Hematopoietic multipotent progenitor cell treated with erythropoietin and hydrocortisone succinate and interleukin-3 and kit ligand, for 15 days (in vitro differentiated cells): ENCODE data around the gene C1orf74.
"Not testable (repeated sequence)": the region's sequence is repeated elsewhere in the genome, so short reads cannot be mapped to it uniquely, and the experiment has no call there.

ENCODE experiments used
- DNase-seq: peaks from one replicate; pipeline ENCODE4 v3.0.0-alpha.2; 2015; ENCODE audit warnings: low spot score

Gene C1orf74

DNA sequence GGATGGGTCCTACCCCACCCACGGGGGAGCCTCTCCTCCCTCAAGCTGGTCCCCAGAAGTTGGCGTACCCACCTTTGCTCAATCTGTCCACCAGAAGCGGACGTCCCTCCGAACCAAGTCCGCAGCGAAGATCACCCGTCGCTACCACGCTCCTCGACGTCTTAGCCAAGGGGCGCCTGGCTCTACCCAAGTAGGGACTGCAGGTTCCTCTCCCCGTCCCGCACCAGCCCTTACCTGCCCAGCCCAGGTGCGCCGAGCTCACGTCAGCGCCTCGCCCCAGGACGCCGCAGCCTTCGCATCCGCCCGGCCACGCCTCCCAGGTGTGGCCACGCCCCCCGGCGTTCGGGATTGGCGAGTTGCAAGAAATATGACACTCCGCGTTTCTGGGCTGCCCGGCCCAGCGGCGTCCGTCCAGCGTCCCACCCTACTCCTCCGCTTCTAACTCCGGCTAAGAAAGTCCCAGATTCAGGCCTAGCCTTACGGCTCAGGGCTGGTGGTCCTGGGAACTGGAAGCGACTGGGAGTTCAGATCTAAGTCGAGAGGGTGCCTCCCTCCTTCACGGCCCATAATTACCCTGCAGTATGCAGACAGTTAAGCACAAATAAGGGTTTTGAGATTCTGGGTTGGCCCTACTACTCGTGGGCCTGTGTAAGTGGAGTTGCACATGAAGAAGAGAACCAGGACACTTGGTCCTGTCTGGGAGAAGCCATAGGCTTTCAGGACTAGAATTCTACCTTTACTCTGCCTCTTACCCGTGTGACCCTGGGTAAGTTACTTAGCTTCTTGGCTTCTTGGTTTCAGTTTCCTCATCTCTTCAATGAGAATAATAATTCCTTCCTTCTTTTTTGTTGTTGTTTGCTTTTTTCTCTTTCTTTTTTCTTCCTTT, 21.8 kb upstream of the C1orf74 start, which contains the start of gene IRF6:
Gene IRF6 (minus strand): TSS at position 268 of the 886 bp plus-strand sequence. CDS start 4,729 bp downstream, outside the sequence.
- DNase-seq, result peak; percentile 89

DNA sequence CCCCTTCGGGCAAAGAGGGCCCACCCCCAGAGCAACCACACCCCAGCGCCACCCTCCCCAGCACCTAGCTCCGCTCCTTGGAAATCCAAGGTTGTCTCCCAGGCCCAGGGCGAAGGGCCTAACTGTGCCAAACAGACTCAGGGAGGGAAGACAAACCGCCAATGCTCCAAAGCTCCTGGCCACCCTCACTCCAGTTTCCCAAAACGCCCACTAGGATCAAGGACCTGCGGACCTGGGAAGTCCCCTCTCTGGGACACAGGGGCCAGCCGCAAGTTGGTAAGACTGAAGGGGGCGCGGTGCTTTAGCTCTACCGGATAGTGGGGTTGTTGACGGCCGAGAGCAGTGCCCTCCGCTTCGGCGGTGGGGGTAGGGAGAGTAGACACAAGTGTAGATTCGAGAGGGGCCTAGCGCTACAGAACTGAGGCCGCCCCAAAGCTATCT, 21.0 kb upstream of the C1orf74 start:
- DNase-seq, result no peak

DNA sequence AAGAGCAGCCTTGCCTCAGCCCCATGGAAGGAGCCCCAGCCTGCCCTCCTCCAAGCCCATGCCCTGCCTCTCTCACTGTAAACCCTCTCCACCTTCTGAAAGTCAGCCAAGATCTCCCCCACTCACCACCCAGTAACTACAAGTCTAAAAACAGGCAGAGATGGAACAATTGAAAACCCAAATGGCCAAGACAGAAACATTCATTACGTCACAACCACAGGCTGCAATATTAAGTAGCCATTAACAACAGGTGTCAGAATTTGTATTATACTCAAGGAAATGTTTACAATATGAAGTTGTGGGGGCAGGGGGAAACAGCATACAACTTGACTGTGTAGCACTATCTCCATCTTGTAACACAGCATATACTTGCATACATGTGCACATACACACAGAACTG, 19.2 kb upstream of the C1orf74 start:
- DNase-seq, result no peak

DNA sequence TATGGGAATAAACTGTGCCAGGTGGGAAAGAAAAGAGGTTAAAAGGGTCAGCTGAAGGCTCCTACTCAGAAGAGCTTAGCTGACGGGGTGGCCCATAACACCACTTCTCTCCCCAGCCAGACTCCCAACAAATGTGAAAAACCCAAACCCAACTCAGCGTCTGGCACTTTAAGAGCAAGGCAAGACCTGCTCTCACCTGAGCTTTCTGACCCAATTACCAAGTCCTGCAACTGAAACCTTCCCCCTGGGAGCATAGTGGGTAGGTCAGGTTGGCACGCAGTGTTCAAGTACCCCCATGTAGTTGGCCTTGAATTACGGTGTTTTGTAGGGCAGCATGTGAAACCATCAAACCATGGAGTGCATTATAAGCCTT, 18.4 kb upstream of the C1orf74 start:
- DNase-seq, result no peak

DNA sequence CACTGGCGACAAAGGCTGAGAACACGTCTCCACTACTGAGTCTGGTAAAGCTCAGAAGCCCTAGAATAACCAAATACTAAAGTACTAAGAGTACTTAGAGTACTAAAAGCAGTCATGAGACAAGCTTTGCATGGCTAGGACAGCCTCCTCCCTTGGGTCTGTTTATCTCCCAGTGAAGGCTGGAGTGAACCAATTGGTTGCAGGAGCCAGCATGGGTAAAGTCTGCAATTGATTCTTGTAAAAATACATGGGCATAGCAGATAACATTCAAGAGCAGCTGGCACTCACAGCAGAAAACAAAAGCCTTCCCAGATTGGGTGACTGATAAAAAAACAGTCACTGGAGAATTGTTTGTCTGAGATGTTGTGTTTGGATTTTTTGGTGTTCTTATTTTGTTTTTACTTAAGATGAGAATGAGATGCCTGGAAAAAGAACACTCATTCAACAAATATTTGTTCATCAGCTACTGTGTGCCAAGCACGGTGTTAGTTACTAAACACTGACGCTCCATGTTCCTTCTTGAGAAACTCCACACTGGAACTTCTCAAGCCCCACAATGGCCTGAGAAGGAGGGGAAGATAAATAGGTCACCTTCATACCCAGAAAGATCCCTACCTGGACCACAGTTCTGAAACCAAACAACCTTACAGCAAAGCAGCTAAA, 17.9 kb upstream of the C1orf74 start:
- peak; percentile 62 for DNase-seq

DNA sequence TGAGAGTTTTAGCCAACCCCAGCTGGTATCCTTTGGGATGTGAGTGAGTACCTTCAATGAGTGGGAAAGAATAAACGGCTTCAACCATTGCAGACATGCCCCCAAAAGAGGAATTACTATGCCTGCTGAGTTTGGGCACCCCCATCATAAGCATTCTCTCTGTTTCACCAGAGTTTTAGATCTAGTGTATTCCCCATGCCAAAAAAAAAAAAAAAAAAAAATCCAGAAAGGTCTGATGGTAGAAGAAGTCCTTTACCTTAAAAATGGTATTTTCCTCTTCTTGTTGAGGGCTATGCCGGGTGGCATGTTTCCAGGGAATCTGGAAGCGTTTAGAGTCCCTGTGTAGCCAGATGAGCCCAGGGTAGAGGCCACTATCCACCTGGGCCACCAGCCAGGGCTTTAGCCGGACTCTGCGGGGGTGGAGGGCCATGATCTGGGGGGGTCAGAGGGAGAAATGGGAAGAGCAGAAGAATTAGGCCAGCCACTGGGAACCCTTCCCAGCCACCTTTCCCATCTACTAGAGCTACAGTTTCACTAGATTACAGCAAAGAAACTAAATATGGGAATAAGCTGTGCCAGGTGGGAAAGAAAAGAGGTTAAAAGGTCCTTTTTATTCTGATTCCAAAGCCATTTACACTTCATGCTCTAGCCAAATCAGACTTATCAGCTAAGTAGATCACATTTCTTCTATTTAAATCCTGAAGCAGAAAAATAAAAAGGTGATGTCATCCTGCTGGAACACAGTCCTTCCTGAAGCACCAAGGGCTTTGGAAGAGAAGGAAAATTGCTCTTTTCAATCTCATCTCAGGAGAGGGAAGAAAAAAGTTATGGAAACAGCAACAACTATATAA, 16.9 kb upstream of the C1orf74 start:
- DNase-seq, result no peak

DNA sequence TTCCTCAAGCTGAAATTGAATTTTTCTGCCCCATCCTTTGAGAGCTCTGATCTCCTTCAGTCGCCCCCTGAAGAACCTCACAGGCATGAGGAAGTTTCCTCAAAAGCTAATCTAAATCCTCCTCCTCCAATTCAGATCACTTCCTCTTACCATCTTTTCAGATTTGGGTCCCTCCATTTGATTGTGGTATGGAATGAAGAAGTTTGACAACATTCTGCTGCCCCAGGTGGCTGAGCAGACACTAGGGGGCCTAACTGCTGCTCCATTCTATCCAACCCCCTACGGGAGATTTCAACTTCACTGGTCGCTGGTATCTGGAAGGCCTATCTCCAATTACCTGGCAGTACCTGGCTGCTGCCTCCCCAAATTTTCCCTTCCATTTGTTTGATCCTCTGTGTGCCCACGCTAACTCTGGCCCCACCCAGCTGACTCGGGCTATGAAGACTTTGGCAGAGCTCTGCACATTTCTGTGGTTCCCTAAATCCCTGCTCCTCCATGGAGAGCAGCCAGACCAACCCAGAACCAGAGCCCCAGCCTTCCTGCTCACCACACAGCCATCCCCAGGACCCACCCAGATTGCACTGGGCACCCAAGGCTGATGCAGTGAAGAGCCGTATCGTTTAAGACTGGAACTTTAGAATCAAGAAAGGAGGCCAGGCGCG, 13.8 kb upstream of the C1orf74 start:
- no peak for DNase-seq

DNA sequence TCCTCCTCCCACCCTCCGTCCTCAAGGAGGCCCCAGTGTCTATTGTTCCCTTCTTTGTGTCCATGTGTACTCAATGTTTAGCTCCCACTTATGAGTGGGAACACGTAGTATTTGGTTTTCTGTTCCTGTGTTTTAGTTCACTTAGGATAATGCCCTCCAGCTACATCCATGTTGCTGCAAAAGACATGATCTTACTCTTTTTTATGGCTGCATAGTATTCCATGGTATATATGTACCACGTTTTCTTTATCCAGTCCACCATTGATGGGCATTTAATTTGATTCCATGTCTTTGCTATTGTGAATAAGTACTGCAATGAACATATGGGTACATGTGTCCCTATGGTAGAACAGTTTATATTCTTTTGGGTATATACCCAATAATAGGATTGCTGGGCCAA, 9.4 kb upstream of the C1orf74 start:
- not testable (repeated sequence) for DNase-seq

DNA sequence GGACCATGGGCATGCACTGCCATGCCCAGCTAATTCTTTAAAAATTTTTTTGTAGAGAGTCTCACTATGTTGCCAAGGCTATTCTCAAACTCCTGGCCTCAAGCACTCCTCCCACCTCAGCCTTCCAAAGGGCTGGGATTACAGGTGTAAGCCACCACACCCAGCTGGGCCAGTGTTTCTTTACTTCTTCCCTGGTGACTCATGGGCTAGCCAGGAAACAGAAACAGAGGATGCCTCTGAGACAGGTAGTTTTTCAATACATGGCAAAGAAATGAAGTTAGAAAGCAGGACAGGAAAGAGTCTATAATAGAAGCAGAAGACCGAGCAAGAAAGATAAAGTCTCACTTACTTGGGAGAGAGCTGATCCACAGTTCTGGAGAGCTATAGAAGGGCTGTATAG, 7.6 kb upstream of the C1orf74 start:
- DNase-seq, result no peak

DNA sequence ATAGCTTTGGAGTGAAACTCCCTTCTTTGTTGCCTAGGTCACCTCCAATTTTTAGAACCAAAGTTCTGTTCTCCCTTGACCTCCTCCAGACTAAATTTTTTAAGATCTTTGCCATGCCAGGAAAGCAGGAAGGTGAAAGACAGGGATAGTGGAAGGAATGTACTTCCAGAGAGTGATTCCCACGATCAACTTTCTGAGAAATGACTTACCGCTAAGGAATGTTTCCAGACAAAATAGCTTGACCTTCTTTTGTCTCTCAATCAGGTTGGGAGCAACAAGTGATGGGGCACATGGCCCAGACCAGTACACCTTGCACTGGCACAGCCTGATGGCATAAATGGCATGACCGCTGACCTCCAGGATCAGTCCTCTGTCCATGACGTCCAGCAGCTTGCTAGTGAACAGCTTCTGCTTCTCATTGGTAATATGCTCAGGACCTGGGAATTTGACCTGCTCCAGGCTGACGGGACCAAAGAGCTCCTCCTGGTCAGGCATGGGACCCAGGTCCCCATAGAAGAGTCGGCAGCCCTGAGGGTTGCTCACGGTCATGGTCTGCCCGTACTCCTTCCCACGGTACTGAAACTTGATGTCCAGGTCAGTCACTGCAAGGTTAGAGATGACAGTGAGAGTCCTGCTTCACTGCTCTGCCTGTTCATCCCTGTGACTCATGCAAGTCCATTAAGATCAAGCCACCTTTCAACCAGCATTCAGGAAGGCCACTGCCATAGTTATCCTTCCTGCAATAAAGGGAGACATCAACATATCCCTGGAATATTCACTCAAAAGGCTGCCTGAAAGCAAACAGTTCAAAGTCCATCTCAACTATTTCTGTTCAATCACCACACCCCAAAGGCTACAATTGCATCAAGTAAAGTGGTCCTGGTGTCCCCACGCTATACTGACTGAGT, 6.2 kb upstream of the C1orf74 start:
- no peak for DNase-seq

DNA sequence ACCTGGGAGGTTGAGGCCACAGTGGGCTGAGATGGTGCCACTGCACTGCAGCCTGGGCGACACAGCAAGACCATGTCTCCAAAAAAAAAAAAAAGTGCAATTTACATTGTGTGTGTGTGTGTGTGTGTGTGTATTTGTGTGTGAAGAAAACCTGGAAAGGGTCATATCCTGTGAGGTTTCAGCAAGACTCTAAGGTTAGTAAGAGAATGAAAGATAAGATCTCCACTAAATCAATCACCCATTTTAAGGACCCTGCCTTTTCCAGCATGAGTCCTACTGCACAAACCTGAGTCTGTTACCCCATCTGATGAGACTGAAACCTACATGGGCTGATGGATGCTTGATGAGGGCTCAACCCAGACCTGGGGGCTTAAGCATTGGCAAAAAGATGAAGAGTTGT, 4.9 kb upstream of the C1orf74 start:
- DNase-seq, result no peak

DNA sequence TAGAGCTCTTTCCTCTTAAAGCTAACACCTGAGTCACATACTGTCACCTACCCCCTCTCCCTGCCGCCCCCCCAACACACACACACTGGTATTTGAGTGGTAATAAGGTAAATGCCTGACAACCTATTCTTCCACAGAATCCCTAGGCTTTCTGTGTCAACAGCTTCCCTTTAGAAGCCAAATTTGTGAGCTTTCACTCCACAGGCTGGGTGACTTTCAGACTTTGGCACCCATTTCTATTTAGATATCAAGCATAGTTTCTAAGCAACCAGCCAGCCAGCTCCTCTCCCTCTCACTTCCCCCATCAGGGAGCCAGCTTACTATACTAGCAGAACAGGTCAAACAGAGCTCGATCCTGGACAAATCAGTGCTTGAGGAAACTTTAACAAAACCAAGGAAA, 3.2 kb upstream of the C1orf74 start:
- no peak for DNase-seq

DNA sequence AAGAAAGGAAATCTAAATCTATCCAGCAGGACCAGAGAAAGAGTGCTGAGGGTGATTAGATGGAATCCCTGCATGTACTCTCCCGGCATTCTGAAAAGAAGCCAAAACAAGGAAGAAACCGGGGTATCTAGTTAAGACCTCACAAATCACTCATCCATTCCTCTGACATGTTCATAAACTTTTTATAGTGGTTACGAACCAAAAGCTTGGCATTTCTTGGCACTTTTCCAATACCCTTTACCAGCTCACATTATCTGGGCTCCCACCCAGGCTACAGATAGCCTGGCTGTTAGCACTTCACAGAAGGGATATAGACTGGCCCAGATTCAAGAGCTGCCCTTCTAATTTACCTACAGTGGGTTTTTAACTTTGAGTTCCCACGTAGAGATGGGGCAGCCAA, 1.8 kb upstream of the C1orf74 start:
- DNase-seq, result peak; percentile 61

DNA sequence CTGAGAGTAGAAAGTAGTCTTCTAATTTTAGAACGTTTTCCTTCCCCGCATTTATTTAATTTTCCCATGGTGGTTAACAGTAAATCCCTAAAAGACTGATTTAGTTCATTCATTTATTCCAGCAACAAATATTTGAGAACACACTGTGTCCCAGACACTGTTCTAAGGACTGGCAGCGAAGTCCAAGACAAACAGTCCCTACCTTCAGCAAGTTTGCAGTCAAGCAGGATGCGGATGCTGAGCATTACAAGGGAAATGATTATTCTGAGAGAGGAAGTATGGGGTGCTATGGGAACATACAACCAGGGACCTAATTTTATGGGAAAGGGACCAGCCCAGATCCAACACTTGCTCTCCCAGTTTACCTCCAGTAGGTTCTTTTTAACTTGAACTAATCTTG, 1.2 kb upstream of the C1orf74 start:
- no peak for DNase-seq

DNA sequence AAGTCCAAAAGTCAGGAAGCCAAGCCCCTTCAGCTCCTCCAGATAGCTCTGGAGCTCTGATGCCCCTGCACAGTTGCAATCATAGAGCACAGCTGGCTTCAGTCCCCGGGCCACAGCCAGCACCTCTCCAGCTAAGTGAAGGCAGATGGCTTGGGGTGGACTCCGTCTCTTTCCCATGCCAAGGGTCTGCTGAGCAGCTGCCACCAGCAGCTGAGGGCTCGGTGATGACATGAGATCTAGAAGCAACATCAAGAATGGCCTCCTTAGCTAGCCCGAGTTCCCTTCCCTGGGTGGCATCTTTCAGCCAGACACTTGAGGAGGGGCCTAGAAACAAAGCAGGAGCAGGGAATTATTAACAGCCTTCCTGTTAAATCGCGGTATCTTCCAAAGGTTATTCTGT, 973 bp downstream of the C1orf74 start:
- DNase-seq, result no peak

DNA sequence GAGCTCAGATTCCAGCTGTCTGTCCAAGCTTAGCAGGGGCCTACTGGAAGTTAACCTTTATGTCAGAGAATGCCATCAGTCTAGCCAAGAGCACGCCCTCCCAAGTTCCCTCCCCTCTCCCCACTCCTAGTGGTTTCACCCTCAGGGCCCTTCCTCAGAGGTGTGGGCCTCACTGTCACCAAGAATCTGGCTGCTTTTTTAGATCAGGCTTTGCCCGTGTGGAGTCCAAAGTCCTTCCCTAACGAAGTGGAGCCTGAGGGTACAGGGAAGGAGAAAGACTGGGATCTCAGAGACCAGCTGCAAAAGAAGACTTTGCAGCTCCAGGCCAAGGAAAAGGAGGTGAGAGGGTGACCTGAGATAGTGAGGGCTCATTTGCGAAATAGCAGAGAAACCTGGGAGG, 4.1 kb downstream of the C1orf74 start:
- DNase-seq, result no peak

DNA sequence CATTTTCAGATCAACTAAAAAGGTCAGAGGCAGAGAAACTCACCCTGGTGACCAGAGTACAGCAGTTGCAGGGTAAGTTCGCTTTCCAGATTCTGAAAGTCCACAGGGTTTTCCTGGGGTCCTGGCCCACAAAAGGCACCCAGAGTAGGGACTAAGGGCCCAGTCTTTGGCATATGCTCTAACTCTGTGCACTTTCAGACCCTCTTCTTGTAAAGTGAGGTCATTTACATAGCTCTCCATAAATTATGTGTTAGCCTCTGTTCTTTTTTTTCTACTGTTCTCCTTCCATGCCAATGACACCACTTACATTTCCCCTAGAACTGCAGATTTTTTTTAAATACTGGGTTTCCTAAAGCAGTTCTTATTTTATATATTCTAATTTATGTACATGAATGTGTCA, 6.3 kb downstream of the C1orf74 start:
- DNase-seq, result no peak

DNA sequence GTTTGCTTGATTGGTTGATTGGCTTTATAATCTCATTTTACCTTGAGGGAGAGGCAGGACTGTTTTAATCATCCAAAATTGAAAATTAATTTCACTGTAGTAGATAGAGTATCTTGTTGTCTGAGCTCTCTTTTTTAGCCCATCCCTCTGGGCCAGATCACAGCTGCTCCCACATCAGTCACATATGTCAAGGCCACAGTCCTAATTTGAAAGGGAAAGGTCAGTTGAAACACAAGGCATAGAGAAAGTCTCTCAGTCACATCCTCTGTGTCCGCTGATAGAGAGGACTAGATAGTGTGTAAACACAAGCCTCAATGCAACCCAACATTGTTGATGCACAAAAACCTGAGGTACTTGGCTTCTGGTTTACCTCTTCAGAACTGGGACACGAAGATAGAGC, 6.8 kb downstream of the C1orf74 start:
- no peak for DNase-seq

DNA sequence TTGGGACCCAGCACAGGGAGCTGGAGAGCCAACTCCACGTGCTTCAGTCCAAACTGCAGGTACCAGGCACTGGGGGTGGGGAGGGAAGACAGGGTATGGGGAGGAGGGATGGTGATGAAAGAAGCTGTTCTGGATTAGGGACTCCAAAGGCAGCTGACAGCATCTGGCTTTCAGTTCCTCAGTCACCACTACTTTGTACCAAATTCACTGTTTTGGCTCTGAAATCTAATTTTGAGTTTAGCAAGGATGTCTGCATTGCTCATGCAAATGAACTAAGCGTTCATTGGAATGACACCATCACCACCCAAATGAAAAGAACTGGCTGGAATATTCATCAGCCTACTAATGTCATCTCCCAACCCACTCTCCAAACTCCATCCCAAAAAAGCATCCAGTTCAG, 8.7 kb downstream of the C1orf74 start:
- no peak for DNase-seq

DNA sequence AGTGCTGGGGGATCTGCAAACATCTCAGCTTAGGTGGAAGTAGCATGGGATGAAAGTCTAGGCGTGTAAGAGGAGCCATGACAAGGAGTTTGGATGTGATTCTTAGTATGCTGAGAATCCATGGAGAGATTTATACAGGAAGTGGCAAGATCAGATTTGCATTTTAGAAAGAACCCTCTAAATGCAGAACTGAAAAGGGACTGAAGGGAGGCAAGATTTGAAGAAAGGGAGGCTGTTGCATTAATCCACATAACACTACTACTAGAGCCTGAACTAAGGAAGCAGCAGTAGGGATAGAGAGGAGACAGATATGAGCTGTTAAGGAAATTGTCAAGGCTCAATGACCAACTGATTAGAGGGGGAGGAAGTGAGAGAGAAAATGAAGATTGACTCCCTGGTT, 9.8 kb downstream of the C1orf74 start:
- no peak for DNase-seq

DNA sequence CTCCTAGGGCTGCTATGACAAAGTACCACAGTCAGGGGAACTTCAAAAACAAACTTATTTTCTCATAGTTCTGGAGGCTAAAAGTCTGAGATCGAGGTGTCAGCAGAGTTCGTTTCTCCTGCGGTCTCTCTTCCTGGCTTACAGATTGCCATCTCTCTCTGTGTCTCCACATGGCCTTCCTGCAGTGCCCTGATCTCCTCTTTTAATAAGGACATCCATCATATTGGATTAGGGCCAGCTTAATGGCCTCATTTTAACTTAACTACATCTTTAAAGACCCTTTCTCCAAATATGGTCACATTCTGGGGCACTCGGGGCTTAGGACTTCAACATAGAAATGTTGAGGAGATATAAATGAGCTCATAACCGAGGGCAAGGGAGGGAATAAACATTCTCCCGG, 12.2 kb downstream of the C1orf74 start:
- no peak for DNase-seq
